ENCODE measurements around the gene SOHLH2. TPM values are rescaled to one million over a fixed set of nuclear protein-coding genes. Genes with fewer than 3 reads are reported as not detected.

The SOHLH2 gene
- total and polyA plus RNA-seq, 2 of the 4 experiments (the other 2 are of a cell fraction) = 0.17 to 0.18 TPM

- BruUV-seq (replicated peaks) = no TSS peak
- CTCF ChIA-PET = no interaction called here
- H2AK5ac ChIP-seq (ENCODE audit: low read depth, low read length) = no peak overlapping the region
Observed at GRCh38 chr13:36147330-36147729, 67.0 kb downstream of the SOHLH2 start.

More at GRCh38 chr13:36147330-36147729, 67.0 kb downstream of the SOHLH2 start:
- TF ChIP-seq RCOR1 (IDR thresholded peaks at IDR 0.05; ENCODE audit: insufficient replicate concordance, low read length) (no peak), RAD21 (IDR thresholded peaks at IDR 0.05; ENCODE audit: low read length) (no peak), NFE2L2 (IDR thresholded peaks at IDR 0.05; ENCODE audit: low read depth, low read length) (no peak), POLR2A (IDR thresholded peaks at IDR 0.05; ENCODE audit: low read depth, low read length) (no peak), MAZ (IDR thresholded peaks at IDR 0.05; ENCODE audit: borderline replicate concordance, low read depth, low read length) (no peak), CEBPB (IDR thresholded peaks at IDR 0.05; ENCODE audit: low read depth, low read length) (no peak), MXI1 (IDR thresholded peaks at IDR 0.05; ENCODE audit: borderline replicate concordance, low read depth, low read length) (no peak), RFX5 (IDR thresholded peaks at IDR 0.05; ENCODE audit: low read depth, low read length) (no peak), CTCF (conservative IDR thresholded peaks at IDR 0.05; ENCODE audit: low read depth, low read length) (no peak), USF2 (IDR thresholded peaks at IDR 0.05; ENCODE audit: low read depth, low read length) (no peak), MAFK (IDR thresholded peaks at IDR 0.05; ENCODE audit: low read depth, low read length) (no peak), CHD1 (IDR thresholded peaks at IDR 0.05; ENCODE audit: low read depth, low read length) (no peak), FOS (IDR thresholded peaks at IDR 0.05; ENCODE audit: low read depth, low read length) (no peak), ELK1 (IDR thresholded peaks at IDR 0.05; ENCODE audit: borderline replicate concordance, low read depth, low read length) (no peak), SMC3 (IDR thresholded peaks at IDR 0.05; ENCODE audit: low read depth, low read length) (no peak), BHLHE40 (IDR thresholded peaks at IDR 0.05; ENCODE audit: low read depth, low read length) (no peak)
- Histone ChIP-seq H4K5ac (ENCODE audit: low read depth, low read length) (no peak overlapping the region), H3K79me1 (ENCODE audit: low read depth in 1 of 2, low read length in 2 of 2) (no peaks in the 10 kb centered on the region), H2AK9ac (replicated peaks; ENCODE audit: low read depth, low read length, poor library complexity) (no peak overlapping the region), H2AFZ (replicated peaks; ENCODE audit: low read length, poor library complexity) (no peak overlapping the region), H4K20me1 (ENCODE audit: insufficient read depth, low read length) (no peaks in the 10 kb centered on the region), H2BK20ac (ENCODE audit: low read depth, low read length) (no peak overlapping the region), H3K18ac (ENCODE audit: low read depth, low read length) (no peak overlapping the region), H3K27ac (ENCODE audit: insufficient read depth, low read length) (no peak overlapping the region), H3K4me2 (ENCODE audit: low read depth, low read length) (no peak overlapping the region), H4K91ac (ENCODE audit: insufficient read depth, low read depth, low read length) (no peak overlapping the region), H2BK15ac (ENCODE audit: low read depth, low read length) (no peak overlapping the region), H3K36me3 (ENCODE audit: control insufficient read depth, insufficient read depth, low read length) (no peaks in the 10 kb centered on the region), H4K8ac (ENCODE audit: low read depth in 2 of 2, low read length in 2 of 2) (no peak overlapping the region), H3K14ac (replicated peaks; ENCODE audit: low read depth, low read length) (no peak overlapping the region), H3K4ac (ENCODE audit: low read depth, low read length) (no peak overlapping the region), H3K9ac (ENCODE audit: low read depth, low read length) (no peak overlapping the region), H3K4me1 (ENCODE audit: control insufficient read depth, insufficient read depth, low read length) (no peaks in the 10 kb centered on the region), H3K56ac (ENCODE audit: extremely low read depth, insufficient read depth, low read length) (no peak overlapping the region), H3K27me3 (ENCODE audit: control insufficient read depth, insufficient read depth, low read length) (no peaks in the 10 kb centered on the region), H3K23ac (ENCODE audit: low read depth, low read length) (no peak overlapping the region), H3K9me3 (ENCODE audit: control insufficient read depth, insufficient read depth, low read length) (0 out of 2 replicates have a peak, but pooled peaks cover 1% of the 10 kb centered on the region), H2BK120ac (ENCODE audit: low read depth, low read length) (no peak overlapping the region), H3K9me1 (ENCODE audit: insufficient read depth, low read length) (no peaks in the 10 kb centered on the region), H2BK5ac (ENCODE audit: low read depth, low read length, poor library complexity, severe bottlenecking) (no peak overlapping the region), H3K4me3 (ENCODE audit: insufficient read depth, low read depth, low read length) (no peak overlapping the region)
- intact Hi-C loops (cut with micrococcal nuclease) = no loop called here
- POLR2A ChIA-PET (ENCODE audit: unreplicated experiment) = no interaction called here
- ATAC-seq (ENCODE audit: low read depth) (no peak), DNase-seq (no peak)
- WGBS, 2 experiments (ENCODE audit: extremely low coverage in 2 of 2, insufficient read length in 1 of 2) = no CpG with 5 or more reads among the region's 3 CpGs
- in situ Hi-C loops (cut with MboI; ENCODE audit: low sequenced_read_pairs) = no loop called here
- dilution Hi-C loops (cut with HindIII; ENCODE audit: low sequenced_read_pairs, unreplicated experiment) = no loop called here
